ENCODE measurements around the gene LRP1. TPM values are rescaled to one million over a fixed set of nuclear protein-coding genes. Genes with fewer than 3 reads are reported as not detected.

The LRP1 gene
- total RNA-seq, 4 donors from 2014 or later = 83.1 to 149 (median 106) TPM

DNA sequence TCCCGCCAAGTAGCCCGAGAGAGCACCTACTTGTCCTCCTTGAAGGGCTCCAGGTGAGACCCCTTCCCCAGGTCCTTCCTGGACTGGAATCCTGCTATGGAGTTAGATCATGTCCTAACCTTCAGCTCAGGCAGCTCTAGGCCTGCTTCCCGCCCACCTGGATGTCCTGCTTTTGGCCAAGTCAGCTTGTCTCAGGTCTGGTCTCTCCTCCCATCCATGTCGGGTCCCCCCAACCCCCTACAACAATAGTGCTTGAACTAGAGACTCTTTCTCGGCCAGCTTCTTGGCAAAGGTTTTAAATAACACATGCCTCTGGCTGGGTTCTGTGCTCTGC lies 35.8 kb upstream of the LRP1 start:
- TF ChIP-seq POLR2AphosphoS5 (IDR thresholded peaks at IDR 0.05) = no peak
- TF ChIP-seq EP300 (IDR thresholded peaks at IDR 0.05) = no peak
- TF ChIP-seq, protein P1, sequence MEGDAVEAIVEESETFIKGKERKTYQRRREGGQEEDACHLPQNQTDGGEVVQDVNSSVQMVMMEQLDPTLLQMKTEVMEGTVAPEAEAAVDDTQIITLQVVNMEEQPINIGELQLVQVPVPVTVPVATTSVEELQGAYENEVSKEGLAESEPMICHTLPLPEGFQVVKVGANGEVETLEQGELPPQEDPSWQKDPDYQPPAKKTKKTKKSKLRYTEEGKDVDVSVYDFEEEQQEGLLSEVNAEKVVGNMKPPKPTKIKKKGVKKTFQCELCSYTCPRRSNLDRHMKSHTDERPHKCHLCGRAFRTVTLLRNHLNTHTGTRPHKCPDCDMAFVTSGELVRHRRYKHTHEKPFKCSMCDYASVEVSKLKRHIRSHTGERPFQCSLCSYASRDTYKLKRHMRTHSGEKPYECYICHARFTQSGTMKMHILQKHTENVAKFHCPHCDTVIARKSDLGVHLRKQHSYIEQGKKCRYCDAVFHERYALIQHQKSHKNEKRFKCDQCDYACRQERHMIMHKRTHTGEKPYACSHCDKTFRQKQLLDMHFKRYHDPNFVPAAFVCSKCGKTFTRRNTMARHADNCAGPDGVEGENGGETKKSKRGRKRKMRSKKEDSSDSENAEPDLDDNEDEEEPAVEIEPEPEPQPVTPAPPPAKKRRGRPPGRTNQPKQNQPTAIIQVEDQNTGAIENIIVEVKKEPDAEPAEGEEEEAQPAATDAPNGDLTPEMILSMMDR (IDR thresholded peaks at IDR 0.05) = no peak
- no peak for TF ChIP-seq POLR2A (IDR thresholded peaks at IDR 0.05)
- Histone ChIP-seq H3K4me3 (no peak overlapping the region), H3K4me1 (peaks cover 80% of the 10 kb centered on the region), H3K36me3 (peaks cover 60% of the 10 kb centered on the region), H3K27me3 (no peaks in the 10 kb centered on the region), H3K9me3 (no peaks in the 10 kb centered on the region), H3K27ac (peak overlapping the region; percentile 86)
- 60% methylated on average over 5 of the region's 5 CpGs for WGBS
- DNase-seq (ENCODE audit: low spot score in 2 of 2) = no peak

DNA sequence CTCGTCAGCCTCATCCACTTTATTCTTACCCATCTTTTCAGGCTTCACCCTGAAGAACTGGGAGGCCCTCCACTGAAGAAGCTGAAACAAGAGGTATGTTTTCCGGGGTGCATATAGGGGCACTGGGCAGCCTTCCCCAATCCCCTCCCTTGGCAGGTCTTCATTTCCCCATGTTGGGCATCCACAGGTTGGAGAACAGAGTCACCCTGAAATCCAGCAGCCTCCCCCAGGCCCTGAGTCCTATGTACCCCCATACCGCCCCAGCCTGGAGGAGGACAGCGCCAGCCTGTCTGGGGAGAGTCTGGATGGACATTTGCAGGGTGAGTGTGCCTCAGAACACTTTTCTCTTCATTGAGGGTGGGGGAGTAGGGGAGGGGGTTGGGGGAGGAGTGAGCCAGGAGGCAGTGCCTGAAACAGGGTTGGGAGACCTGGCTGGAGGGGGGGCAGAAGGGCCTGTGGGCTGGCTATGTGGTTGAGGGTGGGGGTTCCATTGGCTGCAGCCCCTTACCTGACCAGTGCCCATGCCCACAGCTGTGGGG lies 35.3 kb upstream of the LRP1 start:
- no peak for TF ChIP-seq POLR2A (IDR thresholded peaks at IDR 0.05)
- no peak for TF ChIP-seq POLR2AphosphoS5 (IDR thresholded peaks at IDR 0.05)
- no peak for TF ChIP-seq EP300 (IDR thresholded peaks at IDR 0.05)
- TF ChIP-seq, protein P1 (IDR thresholded peaks at IDR 0.05) = no peak
- 44% methylated on average over 2 of the region's 4 CpGs for WGBS
- no peak overlapping the region for H3K4me3 ChIP-seq
- peak overlapping the region; percentile 86 for H3K27ac ChIP-seq
- peaks cover 81% of the 10 kb centered on the region for H3K4me1 ChIP-seq
- peaks cover 64% of the 10 kb centered on the region for H3K36me3 ChIP-seq
- no peaks in the 10 kb centered on the region for H3K9me3 ChIP-seq
- no peaks in the 10 kb centered on the region for H3K27me3 ChIP-seq
- DNase-seq (ENCODE audit: low spot score in 2 of 2) = peak; percentile 57 to 58

DNA sequence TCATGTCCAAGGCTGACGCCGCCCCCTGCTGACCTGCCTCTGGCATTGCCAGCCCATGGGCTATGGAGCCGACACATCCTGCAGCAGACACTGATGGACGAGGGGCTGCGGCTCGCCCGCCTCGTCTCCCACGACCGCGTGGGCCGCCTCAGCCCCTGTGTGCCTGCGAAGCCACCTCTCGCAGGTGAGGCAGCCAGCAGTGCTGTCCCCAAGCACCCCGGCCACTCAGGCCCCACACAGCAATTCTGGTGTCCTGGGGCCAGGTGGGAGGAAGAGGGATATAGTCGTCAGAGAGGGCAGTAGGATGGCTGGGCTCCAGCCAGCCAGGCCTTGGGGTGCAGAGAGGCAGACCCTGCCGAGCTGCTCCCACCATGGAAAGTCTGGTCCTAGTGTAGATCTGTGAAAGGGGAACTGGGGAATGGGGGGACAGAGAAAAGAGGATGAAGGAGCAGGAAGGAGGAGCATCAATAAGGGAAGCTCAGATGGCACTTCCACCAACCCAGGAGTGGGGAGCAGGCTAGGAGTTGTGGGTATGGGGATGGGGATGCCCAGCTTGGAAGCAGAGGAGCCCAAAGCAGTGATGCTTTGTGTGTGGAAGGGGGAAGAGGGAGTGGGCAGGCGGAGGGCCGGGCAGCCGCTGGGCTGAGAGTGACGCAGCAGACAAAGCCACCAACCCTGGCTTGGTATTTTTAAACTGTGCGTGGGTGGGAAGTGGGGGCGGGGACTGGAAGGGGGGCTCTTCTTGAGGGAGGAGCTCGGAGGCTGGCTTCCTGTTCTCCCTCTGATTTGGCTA lies 34.7 kb upstream of the LRP1 start:
- peaks cover 71% of the 10 kb centered on the region for H3K36me3 ChIP-seq
- 40% methylated on average over 22 of the region's 24 CpGs for WGBS
- no peaks in the 10 kb centered on the region for H3K9me3 ChIP-seq
- TF ChIP-seq EP300 (IDR thresholded peaks at IDR 0.05) = no peak
- TF ChIP-seq, protein P1 (IDR thresholded peaks at IDR 0.05) = peak in 1 of 2 donors; percentile 38
- peak overlapping the region; percentile 86 for H3K27ac ChIP-seq
- H3K27me3 ChIP-seq = no peaks in the 10 kb centered on the region
- H3K4me1 ChIP-seq = peaks cover 83% of the 10 kb centered on the region
- peak; percentile 83 to 90 for DNase-seq (ENCODE audit: low spot score in 2 of 2)
- no peak overlapping the region for H3K4me3 ChIP-seq

DNA sequence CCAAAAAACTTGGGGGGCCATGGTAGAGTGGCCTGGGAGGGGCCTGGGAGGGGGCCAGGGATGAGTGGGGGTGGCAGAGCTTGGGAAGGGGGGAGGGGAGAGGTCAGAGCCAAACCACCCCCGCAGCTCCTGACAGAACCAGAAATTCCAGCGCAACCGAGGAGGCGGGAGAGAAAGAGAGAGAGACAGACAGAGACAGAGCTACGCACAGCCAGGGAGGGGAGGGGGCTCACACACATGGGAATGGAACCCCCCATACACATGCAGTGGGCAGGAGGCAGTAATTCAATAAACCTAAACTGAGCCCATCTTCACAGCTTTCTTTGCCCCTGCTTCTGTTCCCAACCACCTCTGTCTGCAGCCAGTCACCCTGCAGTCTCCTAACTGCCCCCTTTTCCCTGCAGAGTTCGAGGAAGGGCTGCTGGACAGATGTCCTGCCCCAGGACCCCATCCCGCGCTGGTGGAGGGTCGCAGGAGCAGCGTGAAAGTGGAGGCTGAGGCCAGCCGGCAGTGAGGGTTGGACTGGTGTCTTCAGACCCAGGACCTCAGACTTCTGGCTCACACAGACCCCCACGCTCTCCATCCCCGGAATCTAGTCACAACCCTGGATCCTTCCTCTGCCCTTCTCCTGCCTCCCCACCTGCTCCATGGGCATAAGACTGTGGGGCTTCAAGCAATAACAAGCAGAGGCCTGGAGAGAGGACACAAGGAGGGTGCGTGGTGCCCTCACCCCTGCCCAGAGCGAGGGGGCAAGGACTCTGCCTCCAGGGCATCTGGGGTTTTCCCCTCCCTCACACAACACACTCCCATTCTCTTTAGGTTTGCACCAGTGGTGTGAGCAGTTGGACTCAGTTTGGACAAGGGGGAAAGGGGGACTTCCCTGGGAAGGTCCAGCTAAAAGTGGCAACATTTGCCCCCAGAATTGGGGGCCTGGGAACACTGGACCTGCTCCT lies 33.8 kb upstream of the LRP1 start:
- 28% methylated on average over 13 of the region's 15 CpGs for WGBS
- TF ChIP-seq, protein P1 (IDR thresholded peaks at IDR 0.05) = no peak
- TF ChIP-seq POLR2A (IDR thresholded peaks at IDR 0.05) = no peak
- no peak for TF ChIP-seq EP300 (IDR thresholded peaks at IDR 0.05)
- no peak for TF ChIP-seq POLR2AphosphoS5 (IDR thresholded peaks at IDR 0.05)

More for the DNA sequence above, 33.8 kb upstream of the LRP1 start:
- H3K27ac ChIP-seq = peak overlapping the region; percentile 86
- peaks cover 80% of the 10 kb centered on the region for H3K36me3 ChIP-seq
- H3K27me3 ChIP-seq = no peaks in the 10 kb centered on the region
- H3K4me1 ChIP-seq = peaks cover 92% of the 10 kb centered on the region
- peak in 1 of 2 donors; percentile 60 for DNase-seq (ENCODE audit: low spot score in 2 of 2)
- no peaks in the 10 kb centered on the region for H3K9me3 ChIP-seq
- peak overlapping the region; percentile 7 for H3K4me3 ChIP-seq
